Glomerular visceral epithelial cell (primary cell): Measurements from ENCODE around the gene SH3BGRL2.
A peak's percentile ranks its signal among the peaks of the same experiment; 100 is the strongest.

ENCODE experiments used
- DNase-seq: peaks from one replicate; pipeline ENCODE4 v3.0.0-alpha.2; 2016; ENCODE audit errors: extremely low spot score

SH3BGRL2 gene

GRCh38 chr6:79699606-79700005 is 68.5 kb downstream of the SH3BGRL2 start:
- DNase-seq = no peak

- DNase-seq = no peak
These were observed 71.6 kb downstream of the SH3BGRL2 start for GRCh38 chr6:79702691-79703090.

GRCh38 chr6:79704200-79704599 is 73.1 kb downstream of the SH3BGRL2 start:
- DNase-seq = no peak

GRCh38 chr6:79705456-79705995 is 74.4 kb downstream of the SH3BGRL2 start:
- no peak for DNase-seq

GRCh38 chr6:79706527-79706926 is 75.4 kb downstream of the SH3BGRL2 start:
- DNase-seq = no peak

GRCh38 chr6:79707621-79708020 is 76.5 kb downstream of the SH3BGRL2 start:
- no peak for DNase-seq

GRCh38 chr6:79708095-79708791 is 77.1 kb downstream of the SH3BGRL2 start:
- no peak for DNase-seq

GRCh38 chr6:79710127-79710526 is 79.0 kb downstream of the SH3BGRL2 start:
- DNase-seq = no peak

GRCh38 chr6:79711167-79711566 is 80.0 kb downstream of the SH3BGRL2 start:
- DNase-seq = no peak

GRCh38 chr6:79712144-79712543 is 81.0 kb downstream of the SH3BGRL2 start:
- DNase-seq = no peak

- no peak for DNase-seq
These were observed 81.5 kb downstream of the SH3BGRL2 start for GRCh38 chr6:79712616-79713135.

GRCh38 chr6:79713701-79714322 is 82.7 kb downstream of the SH3BGRL2 start:
- peak; percentile 39 for DNase-seq

GRCh38 chr6:79717989-79718388 is 86.9 kb downstream of the SH3BGRL2 start:
- no peak for DNase-seq

GRCh38 chr6:79718509-79719247 is 87.5 kb downstream of the SH3BGRL2 start:
- no peak for DNase-seq

GRCh38 chr6:79719248-79719960 is 88.3 kb downstream of the SH3BGRL2 start:
- peak; percentile 12 for DNase-seq

GRCh38 chr6:79724816-79725215 is 93.7 kb downstream of the SH3BGRL2 start:
- no peak for DNase-seq

GRCh38 chr6:79731471-79731870 is 100.3 kb downstream of the SH3BGRL2 start:
- DNase-seq = no peak

GRCh38 chr6:79733388-79733787 is 102.3 kb downstream of the SH3BGRL2 start:
- no peak for DNase-seq

- DNase-seq = no peak
These were observed 103.2 kb downstream of the SH3BGRL2 start for GRCh38 chr6:79734374-79734773.

GRCh38 chr6:79735183-79735582 is 104.1 kb downstream of the SH3BGRL2 start:
- DNase-seq = no peak

GRCh38 chr6:79737172-79737571 is 106.0 kb downstream of the SH3BGRL2 start:
- DNase-seq = no peak

GRCh38 chr6:79742030-79742429 is 110.9 kb downstream of the SH3BGRL2 start:
- no peak for DNase-seq
